Measurements from ENCODE around the gene BPIFB3.

Gene BPIFB3

DNA sequence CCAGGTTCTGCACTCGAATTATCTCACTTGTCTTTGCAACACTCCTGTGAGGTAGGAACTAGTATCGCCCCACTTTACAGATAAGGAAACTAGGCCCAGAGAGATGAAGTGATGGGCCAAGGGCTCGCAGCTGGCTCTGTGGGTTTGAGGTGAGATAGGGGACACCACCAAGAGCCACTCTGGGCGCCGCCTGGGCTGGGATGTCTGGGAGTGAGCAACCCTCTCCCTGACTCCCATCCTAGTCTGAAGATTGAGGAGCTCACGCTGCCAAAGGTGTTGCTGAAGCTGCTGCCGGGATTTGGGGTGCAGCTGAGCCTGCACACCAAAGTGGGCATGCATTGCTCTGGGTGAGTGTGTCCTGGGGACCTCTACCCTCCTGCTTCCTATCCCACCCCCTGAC, 5.4 kb downstream of the BPIFB3 start:
- no peak overlapping the region for H3K4me3 Mint-ChIP-seq
- no peak overlapping the region for H3K27ac Mint-ChIP-seq
- DNase-seq = no peak
- no peaks in the 10 kb centered on the region for H3K36me3 Mint-ChIP-seq
- no peaks in the 10 kb centered on the region for H3K4me1 Mint-ChIP-seq
- H3K27me3 Mint-ChIP-seq = peaks cover 4% of the 10 kb centered on the region
- CTCF ChIA-PET = interaction anchor here (0.6 kb wide), 1 partner anchor 8 kb away, joined by 3 read pairs; no protein-coding TSS in a partner anchor
- no peaks in the 10 kb centered on the region for H3K9me3 Mint-ChIP-seq

DNA sequence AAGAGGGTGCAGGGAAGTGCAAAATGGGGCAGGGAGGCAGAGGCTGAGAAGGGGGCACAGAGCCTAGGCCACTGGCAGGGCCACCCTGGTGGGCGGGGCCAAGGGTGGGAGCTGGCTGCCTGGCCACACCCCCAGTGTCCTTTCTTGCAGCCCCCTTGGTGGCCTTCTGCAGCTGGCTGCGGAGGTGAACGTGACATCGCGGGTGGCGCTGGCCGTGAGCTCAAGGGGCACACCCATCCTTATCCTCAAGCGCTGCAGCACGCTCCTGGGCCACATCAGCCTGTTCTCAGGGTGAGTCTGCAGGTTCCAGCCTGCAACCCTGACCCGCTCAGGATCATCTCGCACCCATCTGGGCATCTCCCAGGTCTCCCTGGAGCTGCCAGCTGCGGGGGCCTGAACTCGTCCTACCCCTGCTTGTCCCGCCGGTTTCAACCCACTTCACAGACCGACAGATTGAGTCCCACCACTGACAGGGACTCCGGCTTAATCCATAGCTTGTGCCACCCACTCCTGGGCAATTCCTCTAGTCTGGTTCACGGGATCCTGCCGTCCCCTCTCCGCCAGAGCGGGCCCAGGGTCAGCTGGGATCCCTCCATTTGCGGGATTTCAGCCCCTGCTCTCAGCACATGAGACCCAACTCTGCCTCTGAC, 6.2 kb downstream of the BPIFB3 start:
- Mint-ChIP-seq H3K27me3 (peaks cover 4% of the 10 kb centered on the region), H3K4me1 (no peaks in the 10 kb centered on the region), H3K4me3 (no peak overlapping the region), H3K36me3 (no peaks in the 10 kb centered on the region), H3K9me3 (no peaks in the 10 kb centered on the region), H3K27ac (no peak overlapping the region)
- CTCF ChIA-PET = interaction anchor here (0.6 kb wide), 1 partner anchor 9 kb away, joined by 3 read pairs; no protein-coding TSS in a partner anchor
- no peak for DNase-seq

DNA sequence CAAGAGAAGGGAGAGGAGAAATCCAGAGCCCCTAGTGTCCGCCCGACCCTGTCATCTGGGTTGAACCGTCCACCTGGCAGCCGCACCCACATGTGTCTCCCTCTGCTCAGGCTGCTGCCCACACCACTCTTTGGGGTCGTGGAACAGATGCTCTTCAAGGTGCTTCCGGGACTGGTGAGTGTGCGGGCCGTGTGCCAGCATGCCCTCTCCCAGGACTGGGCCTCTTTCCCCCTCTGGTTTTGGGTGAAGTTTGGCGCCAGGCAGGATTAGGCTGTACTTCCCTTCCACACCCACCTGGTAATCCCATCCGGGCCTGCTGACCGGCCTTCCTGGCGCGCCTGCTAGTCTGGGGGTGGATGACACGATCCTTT, 7.9 kb downstream of the BPIFB3 start:
- Mint-ChIP-seq H3K4me3 (no peak overlapping the region), H3K27ac (no peak overlapping the region), H3K27me3 (peaks cover 3% of the 10 kb centered on the region), H3K4me1 (no peaks in the 10 kb centered on the region), H3K9me3 (no peaks in the 10 kb centered on the region), H3K36me3 (no peaks in the 10 kb centered on the region)
- DNase-seq = no peak
- CTCF ChIA-PET = no interaction called here

DNA sequence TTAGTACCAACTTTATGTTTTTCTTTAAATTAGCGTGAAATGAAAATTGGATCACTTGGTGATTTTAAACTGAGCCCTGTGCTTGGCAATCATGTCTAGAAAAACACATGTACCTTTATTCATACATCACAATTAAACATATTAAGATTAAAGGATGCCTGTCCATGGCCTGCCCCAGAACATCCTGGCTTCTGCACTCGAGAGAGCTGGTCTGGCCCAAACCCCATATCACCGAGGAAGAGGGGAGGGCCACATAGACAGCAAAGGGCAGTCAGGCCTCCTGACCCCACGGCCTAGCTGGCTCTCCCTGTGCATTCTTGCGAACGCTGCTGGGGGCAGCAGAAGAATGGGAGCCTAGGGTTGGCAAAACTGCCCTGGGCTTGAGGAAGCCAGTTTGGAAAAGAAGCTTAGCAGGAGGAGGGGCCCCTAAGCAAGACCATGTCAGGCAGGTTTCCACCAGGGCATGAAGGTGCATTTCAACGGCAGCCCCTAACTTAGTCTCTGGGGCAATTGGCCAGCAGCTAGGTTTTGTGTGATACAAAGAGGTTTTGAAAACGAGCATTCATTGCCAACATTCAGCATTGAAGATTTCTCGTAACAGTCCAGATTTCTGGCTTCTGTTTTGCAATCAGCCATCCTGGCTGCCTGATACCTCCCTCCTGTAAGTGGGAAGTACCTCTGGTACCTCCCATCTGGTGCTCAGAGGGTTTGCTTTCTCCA, 8.6 kb downstream of the BPIFB3 start:
- Mint-ChIP-seq H3K4me1 (no peaks in the 10 kb centered on the region), H3K27me3 (peaks cover 3% of the 10 kb centered on the region), H3K36me3 (no peaks in the 10 kb centered on the region), H3K4me3 (no peak overlapping the region), H3K27ac (no peak overlapping the region), H3K9me3 (no peaks in the 10 kb centered on the region)
- DNase-seq = no peak
- CTCF ChIA-PET = no interaction called here

DNA sequence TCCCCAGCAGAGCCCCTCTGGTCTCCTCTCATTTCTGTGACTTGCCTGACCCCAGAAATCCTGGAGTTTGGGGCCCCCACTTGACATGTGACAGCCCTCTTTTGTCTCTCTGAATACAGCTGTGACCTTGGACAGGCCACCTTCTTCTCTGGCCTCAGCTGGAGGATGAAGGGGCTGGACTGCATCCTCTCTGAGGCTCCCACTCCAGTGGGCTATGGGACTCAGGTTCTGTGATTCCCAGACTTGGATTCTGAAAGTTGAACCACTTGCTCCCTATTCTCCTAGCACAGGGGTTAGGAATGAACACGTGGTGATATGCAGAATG, 9.1 kb downstream of the BPIFB3 start:
- Mint-ChIP-seq H3K4me1 (no peaks in the 10 kb centered on the region), H3K4me3 (no peak overlapping the region), H3K9me3 (no peaks in the 10 kb centered on the region), H3K36me3 (no peaks in the 10 kb centered on the region), H3K27me3 (peaks cover 3% of the 10 kb centered on the region), H3K27ac (no peak overlapping the region)
- no peak for DNase-seq
- CTCF ChIA-PET = no interaction called here

DNA sequence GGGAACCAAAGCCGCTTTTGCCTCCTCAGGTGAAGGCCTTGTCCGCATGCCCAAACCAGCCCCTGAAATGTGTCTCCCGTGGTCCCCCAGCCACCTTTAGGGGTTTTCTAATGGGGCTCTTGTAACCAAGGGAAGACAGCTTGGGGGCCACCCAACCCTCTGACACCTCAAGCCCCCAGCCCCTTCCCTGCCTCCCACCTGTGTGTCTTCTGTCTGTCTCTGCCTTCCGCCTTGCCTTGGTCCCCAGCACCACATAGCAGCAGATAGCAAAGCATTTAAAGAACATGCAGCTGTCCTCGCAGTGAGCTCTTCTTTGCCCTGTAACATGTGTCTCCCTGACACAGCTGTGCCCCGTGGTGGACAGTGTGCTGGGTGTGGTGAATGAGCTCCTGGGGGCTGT, 9.6 kb downstream of the BPIFB3 start:
- H3K27ac Mint-ChIP-seq = no peak overlapping the region
- H3K36me3 Mint-ChIP-seq = no peaks in the 10 kb centered on the region
- CTCF ChIA-PET = no interaction called here
- H3K4me1 Mint-ChIP-seq = no peaks in the 10 kb centered on the region
- no peaks in the 10 kb centered on the region for H3K9me3 Mint-ChIP-seq
- no peak overlapping the region for H3K4me3 Mint-ChIP-seq
- DNase-seq = no peak
- H3K27me3 Mint-ChIP-seq = peaks cover 3% of the 10 kb centered on the region

DNA sequence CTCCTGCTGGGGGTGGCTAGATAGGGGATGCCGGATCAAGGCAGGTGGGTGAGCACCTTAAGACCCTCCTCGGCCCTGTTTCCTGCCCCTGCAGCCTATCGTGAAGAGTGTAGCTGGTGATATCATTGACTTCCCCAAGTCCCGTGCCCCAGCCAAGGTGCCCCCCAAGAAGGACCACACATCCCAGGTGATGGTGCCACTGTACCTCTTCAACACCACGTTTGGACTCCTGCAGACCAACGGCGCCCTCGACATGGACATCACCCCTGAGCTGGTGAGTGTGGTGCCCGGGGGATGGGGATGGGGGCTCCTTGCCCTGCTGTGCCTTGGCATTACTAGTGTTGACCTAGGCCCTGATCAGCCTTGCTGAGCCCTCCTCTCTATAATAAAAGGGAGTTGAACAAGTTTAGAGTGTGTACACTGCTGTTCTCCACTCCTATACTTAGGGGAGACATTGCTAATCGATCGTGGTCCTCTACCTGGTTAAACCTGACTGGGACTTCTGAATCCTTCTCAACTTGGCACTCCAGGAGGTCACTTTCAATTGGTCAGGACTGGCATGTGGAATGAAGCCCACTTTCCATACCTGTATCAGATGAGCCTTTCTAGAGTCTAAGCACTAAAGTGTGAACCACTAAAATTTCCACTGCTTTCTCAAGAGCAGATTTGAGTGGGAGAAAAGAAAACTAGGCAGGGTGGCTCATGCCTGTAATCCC, 11.0 kb downstream of the BPIFB3 start:
- Mint-ChIP-seq H3K4me3 (no peak overlapping the region), H3K27me3 (peaks cover 3% of the 10 kb centered on the region), H3K36me3 (no peaks in the 10 kb centered on the region), H3K4me1 (no peaks in the 10 kb centered on the region), H3K9me3 (no peaks in the 10 kb centered on the region), H3K27ac (no peak overlapping the region)
- DNase-seq = no peak
- CTCF ChIA-PET = no interaction called here

DNA sequence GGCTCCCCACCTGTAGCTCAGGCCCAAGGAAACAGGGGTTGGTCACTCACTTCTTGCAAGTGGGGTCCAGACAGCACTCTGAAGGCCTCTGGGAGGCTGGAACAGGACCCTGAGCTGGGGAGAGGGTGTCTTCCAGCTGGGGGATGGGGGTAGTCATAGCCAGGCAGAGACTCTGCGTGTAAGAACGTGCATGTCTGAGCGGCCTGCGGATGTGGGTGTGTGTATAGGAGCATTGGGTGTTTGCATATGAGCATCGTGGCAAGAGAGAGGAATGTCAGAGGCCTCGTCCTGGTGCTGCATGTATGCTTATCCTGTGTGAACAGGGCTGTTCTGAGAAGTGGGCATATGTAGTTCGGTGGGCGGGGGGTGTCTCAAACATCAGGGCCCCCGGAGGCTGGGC, 12.1 kb downstream of the BPIFB3 start:
- Mint-ChIP-seq H3K27ac (no peak overlapping the region), H3K4me1 (no peaks in the 10 kb centered on the region), H3K4me3 (no peak overlapping the region), H3K27me3 (peaks cover 3% of the 10 kb centered on the region), H3K36me3 (no peaks in the 10 kb centered on the region), H3K9me3 (no peaks in the 10 kb centered on the region)
- CTCF ChIA-PET = no interaction called here
- no peak for DNase-seq

DNA sequence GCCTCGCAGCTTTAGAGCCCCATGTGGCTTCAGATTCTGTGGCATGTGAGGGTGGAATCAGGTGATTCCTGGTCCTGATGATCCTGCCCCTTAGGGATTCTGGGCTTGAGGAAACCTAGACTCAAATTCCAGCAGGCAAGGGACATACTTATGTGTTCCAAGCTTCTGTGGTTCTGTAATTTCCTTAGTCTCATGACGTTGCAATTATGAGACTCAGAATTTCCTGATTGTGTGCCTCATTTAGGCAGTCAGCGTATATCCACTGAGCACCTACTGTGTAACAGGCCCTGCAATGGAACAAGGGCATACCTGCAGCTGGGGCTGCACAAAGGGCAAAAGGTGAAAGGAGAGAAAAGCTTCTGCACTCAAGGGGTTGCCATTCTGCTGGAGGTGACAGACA, 14.1 kb downstream of the BPIFB3 start:
- H3K9me3 Mint-ChIP-seq = no peaks in the 10 kb centered on the region
- no peak for DNase-seq
- CTCF ChIA-PET = no interaction called here
- H3K27ac Mint-ChIP-seq = no peak overlapping the region
- H3K36me3 Mint-ChIP-seq = no peaks in the 10 kb centered on the region
- H3K4me1 Mint-ChIP-seq = no peaks in the 10 kb centered on the region
- H3K27me3 Mint-ChIP-seq = peaks cover 3% of the 10 kb centered on the region
- H3K4me3 Mint-ChIP-seq = no peak overlapping the region

DNA sequence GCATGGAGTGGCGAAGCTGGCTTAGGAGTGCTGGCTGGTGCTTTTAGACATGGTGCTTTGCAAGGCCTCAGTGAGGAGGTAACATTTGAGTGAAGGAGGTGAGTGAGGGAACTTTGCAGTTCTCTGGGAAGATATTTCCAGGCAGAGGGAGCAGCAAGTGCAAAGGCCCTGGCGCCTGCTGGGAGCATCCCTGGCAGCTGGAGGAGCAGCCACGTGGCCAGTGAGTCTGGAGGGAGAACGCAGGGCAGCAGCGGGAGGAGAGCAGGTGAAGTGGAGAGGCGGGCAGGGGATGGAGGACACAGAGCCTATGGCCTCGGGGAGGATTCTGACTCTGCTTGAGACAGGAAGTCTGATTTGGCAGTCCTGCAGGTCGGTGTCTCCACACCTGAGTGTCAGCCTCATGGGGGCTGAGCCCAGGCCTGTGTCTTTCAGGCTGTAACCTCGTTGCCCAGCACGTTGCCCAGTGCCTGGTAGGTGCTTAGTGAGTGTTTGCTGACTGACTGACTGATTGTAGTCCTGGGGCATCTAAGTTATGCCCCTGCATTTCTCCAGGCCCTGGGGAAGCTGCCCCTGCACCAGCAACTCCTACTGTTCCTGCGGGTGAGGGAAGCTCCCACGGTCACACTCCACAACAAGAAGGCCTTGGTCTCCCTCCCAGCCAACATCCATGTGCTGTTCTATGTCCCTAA, 14.7 kb downstream of the BPIFB3 start:
- Mint-ChIP-seq H3K27me3 (peaks cover 3% of the 10 kb centered on the region), H3K27ac (no peak overlapping the region), H3K9me3 (no peaks in the 10 kb centered on the region), H3K4me3 (no peak overlapping the region), H3K4me1 (no peaks in the 10 kb centered on the region), H3K36me3 (no peaks in the 10 kb centered on the region)
- DNase-seq = no peak
- CTCF ChIA-PET = no interaction called here

DNA sequence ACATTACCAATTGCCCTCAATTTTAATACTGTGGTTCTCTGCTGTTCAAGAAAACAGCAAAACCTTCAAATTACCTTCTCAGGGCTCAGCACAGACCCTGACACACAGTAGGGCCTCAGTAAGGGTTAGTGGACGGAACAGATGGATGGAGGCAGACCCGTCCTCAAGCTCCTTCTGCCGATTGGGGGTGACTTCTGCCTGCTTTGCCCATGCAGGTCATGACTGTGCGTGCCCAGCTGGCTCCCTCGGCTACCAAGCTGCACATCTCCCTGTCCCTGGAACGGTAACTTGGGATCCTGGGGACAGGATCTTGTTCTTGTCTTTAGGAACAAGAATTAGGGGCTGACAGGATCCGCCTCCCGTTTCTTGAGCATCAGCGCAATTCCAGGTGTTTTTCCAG, 16.0 kb downstream of the BPIFB3 start:
- Mint-ChIP-seq H3K27ac (no peak overlapping the region), H3K4me1 (no peaks in the 10 kb centered on the region), H3K27me3 (peaks cover 3% of the 10 kb centered on the region), H3K4me3 (no peak overlapping the region), H3K9me3 (no peaks in the 10 kb centered on the region), H3K36me3 (no peaks in the 10 kb centered on the region)
- DNase-seq = no peak
- CTCF ChIA-PET = no interaction called here

DNA sequence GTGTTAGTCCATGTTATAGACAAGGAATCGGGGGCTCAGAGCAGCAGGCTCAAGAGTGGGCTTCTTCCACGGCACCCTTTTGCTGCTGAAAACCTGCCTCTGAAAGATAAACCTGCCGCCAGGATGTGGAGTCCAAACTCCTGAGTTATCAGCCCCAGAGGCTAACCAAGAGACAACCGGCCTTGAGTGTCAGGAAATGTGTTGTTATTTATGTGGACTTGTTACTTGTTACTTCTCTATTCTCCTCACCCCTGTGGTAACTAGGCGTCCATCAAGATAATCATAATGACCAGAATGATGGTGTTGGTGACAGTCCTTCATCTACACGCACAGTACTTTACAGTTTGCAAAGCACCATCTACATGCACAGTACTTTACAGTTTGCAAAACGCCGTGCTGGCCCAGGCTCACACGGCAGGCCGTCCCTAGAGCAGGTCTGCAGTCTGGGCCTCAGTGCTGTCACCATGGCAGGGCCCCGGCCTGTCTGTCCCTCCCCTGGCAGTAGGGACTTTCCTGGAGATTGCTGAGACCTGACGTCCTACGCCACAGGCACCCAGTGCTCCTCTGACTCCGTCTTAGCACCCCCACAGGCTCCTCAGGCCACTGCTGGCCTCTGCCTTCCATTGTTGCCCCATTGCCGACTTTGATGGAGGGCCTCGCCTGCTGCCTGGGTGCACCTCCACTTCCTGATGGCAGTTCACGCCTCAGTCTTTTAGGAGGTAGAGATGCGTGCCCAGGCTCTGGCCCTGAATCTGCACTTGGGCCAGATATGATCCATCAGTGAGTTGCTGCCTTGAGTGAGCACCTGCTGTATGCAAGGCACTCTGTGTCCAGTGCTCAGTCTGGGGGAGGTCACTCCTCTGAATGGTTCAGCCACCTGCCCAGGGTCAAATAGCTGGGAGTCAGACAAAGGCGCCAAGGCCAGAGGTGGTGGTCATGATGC, 16.7 kb downstream of the BPIFB3 start:
- CTCF ChIA-PET = no interaction called here
- H3K27me3 Mint-ChIP-seq = peaks cover 2% of the 10 kb centered on the region
- no peak overlapping the region for H3K4me3 Mint-ChIP-seq
- no peaks in the 10 kb centered on the region for H3K36me3 Mint-ChIP-seq
- no peak for DNase-seq
- H3K4me1 Mint-ChIP-seq = no peaks in the 10 kb centered on the region
- H3K27ac Mint-ChIP-seq = no peak overlapping the region
- no peaks in the 10 kb centered on the region for H3K9me3 Mint-ChIP-seq

DNA sequence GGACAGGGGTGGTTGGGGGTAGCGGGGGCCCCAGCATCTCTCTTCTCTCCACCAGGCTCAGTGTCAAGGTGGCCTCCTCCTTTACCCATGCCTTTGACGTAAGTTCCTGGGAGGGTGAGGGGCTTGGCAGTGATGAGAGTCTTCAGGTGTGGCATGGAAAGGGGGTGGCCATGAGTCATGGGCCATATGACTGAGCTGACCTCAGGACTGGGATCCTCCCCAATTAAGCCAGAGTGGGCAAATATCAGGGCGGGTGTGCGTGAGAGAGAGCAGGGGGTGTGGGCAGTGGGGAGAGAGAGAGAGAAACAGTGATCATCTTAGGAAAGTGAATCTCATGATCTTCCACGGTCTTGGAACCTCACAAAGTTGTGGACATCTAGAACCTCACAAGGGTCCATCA, 17.5 kb downstream of the BPIFB3 start:
- Mint-ChIP-seq H3K36me3 (no peaks in the 10 kb centered on the region), H3K27ac (no peak overlapping the region), H3K4me3 (no peak overlapping the region), H3K4me1 (no peaks in the 10 kb centered on the region), H3K9me3 (no peaks in the 10 kb centered on the region), H3K27me3 (no peaks in the 10 kb centered on the region)
- CTCF ChIA-PET = no interaction called here
- DNase-seq = no peak

DNA sequence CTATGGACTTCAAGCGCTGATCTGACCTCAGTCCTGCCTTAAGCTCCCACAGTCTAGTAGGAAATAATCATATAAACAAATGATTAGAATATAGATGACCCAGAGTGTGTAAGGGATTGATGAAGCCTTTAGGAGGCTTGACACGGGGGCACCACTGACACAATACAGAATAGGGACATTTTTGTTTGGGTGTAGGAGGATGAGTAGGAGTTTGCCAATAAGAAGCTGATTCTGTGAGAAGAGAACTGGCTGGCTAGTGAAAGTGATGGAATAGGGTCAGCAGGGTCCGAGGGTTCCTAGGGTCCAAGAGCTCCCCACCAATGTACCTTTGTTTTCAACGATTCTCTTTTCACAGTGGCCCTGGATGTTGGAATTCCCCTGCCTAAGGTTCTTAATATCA, 18.7 kb downstream of the BPIFB3 start:
- no peaks in the 10 kb centered on the region for H3K4me1 Mint-ChIP-seq
- no peaks in the 10 kb centered on the region for H3K9me3 Mint-ChIP-seq
- H3K4me3 Mint-ChIP-seq = no peak overlapping the region
- no peak for DNase-seq
- no peaks in the 10 kb centered on the region for H3K27me3 Mint-ChIP-seq
- H3K36me3 Mint-ChIP-seq = no peaks in the 10 kb centered on the region
- CTCF ChIA-PET = no interaction called here
- H3K27ac Mint-ChIP-seq = no peak overlapping the region
